IMR-90 (cell line): ENCODE measurements around the gene ATP8B2. TPM values are rescaled to one million over a fixed set of nuclear protein-coding genes. Genes with fewer than 3 reads are reported as not detected.

Source experiments
- ATAC-seq: fragments of 200-7000 bp; cut with Tn5 transposase; 2 replicates; pipeline ENCODE4 v1.9.1; 2020; ENCODE audit warnings: low read depth, mild to moderate bottlenecking, moderate library complexity
- BruUV-seq: library from RNA; stranded (reverse); fragments of 400-500 nt; replicated peaks from 2 replicates; lab custom pipeline; 2021; lab: Mats Ljungman, UMichigan
- CTCF ChIA-PET: fragments of 300-600 bp; formaldehyde crosslinking; extraction: SDS; loops from one replicate; lab custom pipeline; 2021; ENCODE audit warnings: antibody characterized with exemption; lab: Yijun Ruan, JAX
- POLR2A ChIA-PET: fragments of 300-600 bp; sonication (Branson Sonifier 250); formaldehyde crosslinking; loops from one replicate; lab custom pipeline; 2022; ENCODE audit warnings: antibody characterized with exemption; ENCODE audit not compliant: unreplicated experiment; lab: Charles Lee
- DNase-seq: peaks from one replicate; pipeline ENCODE4 v3.0.0; 2013
- H2AFZ ChIP-seq: replicated peaks from 2 replicates; pipeline ENCODE3; 2013; ENCODE audit warnings: low read length, mild to moderate bottlenecking; ENCODE audit not compliant: poor library complexity
- H2AK5ac ChIP-seq: 2 replicates; pipeline ENCODE4 v1.6.1; 2013; ENCODE audit warnings: low read depth, low read length, inconsistent platforms
- H2AK9ac ChIP-seq: replicated peaks from 2 replicates; pipeline ENCODE3; 2013; ENCODE audit warnings: mild to moderate bottlenecking, low read depth, low read length, moderate library complexity; ENCODE audit not compliant: poor library complexity
- H2BK120ac ChIP-seq: 2 replicates; pipeline ENCODE4 v1.6.1; 2013; ENCODE audit warnings: low read depth, low read length, inconsistent platforms
- H2BK15ac ChIP-seq: 3 replicates; pipeline ENCODE4 v1.6.1; 2013; ENCODE audit warnings: low read depth, low read length, inconsistent platforms
- H2BK20ac ChIP-seq: 2 replicates; pipeline ENCODE4 v1.6.1; 2013; ENCODE audit warnings: low read depth, mild to moderate bottlenecking, inconsistent platforms, low read length, moderate library complexity
- H2BK5ac ChIP-seq: 2 replicates; pipeline ENCODE4 v1.6.1; 2013; ENCODE audit warnings: mild to moderate bottlenecking, low read depth, low read length, inconsistent platforms; ENCODE audit not compliant: poor library complexity, severe bottlenecking
- H3K14ac ChIP-seq: replicated peaks from 2 replicates; pipeline ENCODE4 v1.6.1; 2013; ENCODE audit warnings: low read depth, low read length, inconsistent platforms
- H3K18ac ChIP-seq: 2 replicates; pipeline ENCODE4 v1.6.1; 2013; ENCODE audit warnings: low read depth, low read length, control low read depth
- H3K23ac ChIP-seq: 2 replicates; pipeline ENCODE4 v1.6.1; 2013; ENCODE audit warnings: low read depth, low read length, inconsistent platforms
- H3K27ac ChIP-seq: 2 replicates; pipeline ENCODE4 v1.5.1; 2013; ENCODE audit warnings: mild to moderate bottlenecking, control low read depth, low read length; ENCODE audit not compliant: insufficient read depth
- H3K27me3 ChIP-seq: 2 replicates; pipeline ENCODE4 v1.6.1; 2013; ENCODE audit warnings: low read length; ENCODE audit not compliant: control insufficient read depth, insufficient read depth
- H3K36me3 ChIP-seq: 2 replicates; pipeline ENCODE4 v1.6.1; 2013; ENCODE audit warnings: low read length, mixed read lengths; ENCODE audit not compliant: control insufficient read depth, insufficient read depth
- H3K4ac ChIP-seq: 2 replicates; pipeline ENCODE4 v1.6.1; 2013; ENCODE audit warnings: low read depth, low read length, inconsistent platforms
- H3K4me1 ChIP-seq: 2 replicates; pipeline ENCODE4 v1.6.1; 2013; ENCODE audit warnings: low read length, mixed read lengths; ENCODE audit not compliant: control insufficient read depth, insufficient read depth
- H3K4me2 ChIP-seq: 2 replicates; pipeline ENCODE4 v1.6.1; 2013; ENCODE audit warnings: low read depth, mild to moderate bottlenecking, control low read depth, low read length, moderate library complexity
- H3K4me3 ChIP-seq: 2 replicates; pipeline ENCODE4 v1.5.1; 2013; ENCODE audit warnings: low read depth, mild to moderate bottlenecking, control low read depth, low read length, moderate library complexity; ENCODE audit not compliant: insufficient read depth
- H3K56ac ChIP-seq: 2 replicates; pipeline ENCODE4 v1.6.1; 2013; ENCODE audit warnings: low read length, inconsistent platforms; ENCODE audit not compliant: insufficient read depth; ENCODE audit errors: extremely low read depth
- H3K79me1 ChIP-seq, 2 experiments: 2 replicates each; pipeline ENCODE4 v1.6.1; 2013; ENCODE audit warnings: low read length in 2 of 2, inconsistent platforms in 1 of 2, low read depth in 1 of 2
- H3K9ac ChIP-seq: 2 replicates; pipeline ENCODE4 v1.6.1; 2013; ENCODE audit warnings: low read depth, low read length, control low read depth
- H3K9me1 ChIP-seq: 2 replicates; pipeline ENCODE4 v1.6.1; 2013; ENCODE audit warnings: low read length, inconsistent platforms; ENCODE audit not compliant: insufficient read depth
- H3K9me3 ChIP-seq: 2 replicates; pipeline ENCODE4 v1.6.1; 2013; ENCODE audit warnings: low read length; ENCODE audit not compliant: control insufficient read depth, insufficient read depth
- H4K20me1 ChIP-seq: 2 replicates; pipeline ENCODE4 v1.6.1; 2013; ENCODE audit warnings: low read length, inconsistent platforms; ENCODE audit not compliant: insufficient read depth
- H4K5ac ChIP-seq: 2 replicates; pipeline ENCODE4 v1.6.1; 2013; ENCODE audit warnings: mild to moderate bottlenecking, low read depth, low read length, control low read depth
- H4K8ac ChIP-seq, 2 experiments: 2 replicates each; pipeline ENCODE4 v1.6.1; 2013; ENCODE audit warnings: low read depth in 2 of 2, low read length in 2 of 2, control low read depth in 1 of 2, inconsistent platforms in 1 of 2
- H4K91ac ChIP-seq: 2 replicates; pipeline ENCODE4 v1.6.1; 2013; ENCODE audit warnings: low read depth, low read length, inconsistent platforms; ENCODE audit not compliant: insufficient read depth
- CEBPB ChIP-seq: IDR thresholded peaks from 2 replicates; pipeline ENCODE4 v1.6.1; 2012; ENCODE audit warnings: low read depth, low read length, improper control_type of control experiment
- CHD1 ChIP-seq: IDR thresholded peaks from 2 replicates; pipeline ENCODE4 v1.6.1; 2012; ENCODE audit warnings: low read depth, low read length, improper control_type of control experiment
- CTCF ChIP-seq: conservative IDR thresholded peaks from 2 replicates; pipeline ENCODE4 v1.5.1; 2012; ENCODE audit warnings: mild to moderate bottlenecking, low read depth, low read length, improper control_type of control experiment
- FOS ChIP-seq: fragments of 150-350 bp; IDR thresholded peaks from 2 replicates; pipeline ENCODE4 v1.6.1; 2016; ENCODE audit warnings: low read depth, low read length
- MAFK ChIP-seq: IDR thresholded peaks from 2 replicates; pipeline ENCODE4 v1.6.1; 2012; ENCODE audit warnings: low read depth, low read length, improper control_type of control experiment
- MAZ ChIP-seq: IDR thresholded peaks from 2 replicates; pipeline ENCODE4 v1.6.1; 2012; ENCODE audit warnings: low read depth, mild to moderate bottlenecking, low read length, improper control_type of control experiment, moderate library complexity, borderline replicate concordance
- MXI1 ChIP-seq: IDR thresholded peaks from 2 replicates; pipeline ENCODE4 v1.6.1; 2012; ENCODE audit warnings: low read depth, mild to moderate bottlenecking, low read length, moderate library complexity, borderline replicate concordance
- RAD21 ChIP-seq: IDR thresholded peaks from 2 replicates; pipeline ENCODE4 v1.6.1; 2012; ENCODE audit warnings: low read length, improper control_type of control experiment
- RFX5 ChIP-seq: IDR thresholded peaks from 2 replicates; pipeline ENCODE4 v1.8.0; 2012; ENCODE audit warnings: low read depth, mild to moderate bottlenecking, low read length, moderate library complexity
- SMC3 ChIP-seq: fragments of 150-350 bp; IDR thresholded peaks from 2 replicates; pipeline ENCODE4 v1.6.1; 2016; ENCODE audit warnings: low read depth, mild to moderate bottlenecking, antibody characterized with exemption, low read length, moderate library complexity
- WGBS, 2 experiments: methylation state at CpG; one replicate each; pipeline versions ENCODE4 v1.1.5 to v1.1.7; 2013; ENCODE audit warnings: missing lambda C conversion rate in 2 of 2; ENCODE audit not compliant: insufficient read length in 1 of 2; ENCODE audit errors: extremely low coverage in 2 of 2; 5-methylcytosine and 5-hydroxymethylcytosine counted together
- dilution Hi-C: fragments of 300-500 bp; cut with HindIII; formaldehyde crosslinking; loops from one replicate; pipeline ENCODE4 v1.14.3; 2018; ENCODE audit warnings: low sequenced_read_pairs; ENCODE audit not compliant: unreplicated experiment
- in situ Hi-C: fragments of 300-500 bp; cut with MboI; formaldehyde crosslinking; loops from 3 replicates; pipeline ENCODE4 v1.14.3; 2019; ENCODE audit warnings: low sequenced_read_pairs, inconsistent platforms, mixed read lengths
- intact Hi-C: fragments of 100-400 bp; cut with micrococcal nuclease; formaldehyde crosslinking; loops from 2 replicates; pipeline ENCODE4 v1.10.0; 2022
- polyA plus RNA-seq, 3 experiments: library from polyadenylated mRNA; depleted of rRNA; stranded (reverse); fragments of >200 nt; gene quantifications; 2 replicates each; pipeline ENCODE4 v1.2.3, GENCODE V29; 2012; ENCODE audit warnings: low replicate concordance in 1 of 3
- total RNA-seq: library from RNA; depleted of rRNA; stranded (reverse); fragments of >200 nt; gene quantifications from 2 replicates; pipeline ENCODE4 v1.2.3, GENCODE V29; 2012
- TF ChIP-seq, protein P1 (sequence below): fragments of 150-350 bp; IDR thresholded peaks from 2 replicates; pipeline ENCODE4 v1.6.1; 2017; ENCODE audit warnings: mild to moderate bottlenecking, antibody characterized with exemption, low read length, low read depth
- TF ChIP-seq, protein P2 (sequence below): fragments of 150-350 bp; IDR thresholded peaks from 2 replicates; pipeline ENCODE4 v1.6.1; 2016; ENCODE audit warnings: low read depth, mild to moderate bottlenecking, low read length, moderate library complexity, borderline replicate concordance

Gene ATP8B2
- total and polyA plus RNA-seq, 2 of the 4 experiments (the other 2 are of a cell fraction) = 79.4 to 91.0 TPM

- H3K23ac ChIP-seq = peak overlapping the region; percentile 100
- peaks cover 22% of the 10 kb centered on the region for H3K4me1 ChIP-seq
- intact Hi-C loops = loop anchor here (1.0 to 5.0 kb wide), 4 partner anchors 8 to 220 kb away; partner anchors contain the start of gene HAX1
- H3K4ac ChIP-seq = peak overlapping the region; percentile 98
- peak overlapping the region; percentile 82 for H2BK20ac ChIP-seq
- H2AFZ ChIP-seq = peak overlapping the region; percentile 87
- peaks cover 23% of the 10 kb centered on the region for H3K9me1 ChIP-seq
- H3K56ac ChIP-seq = peak overlapping the region; percentile 89; the same call in 1 of the 2 replicates
- peaks cover 19% of the 10 kb centered on the region for H3K36me3 ChIP-seq
- H3K4me2 ChIP-seq = peak overlapping the region; percentile 96
- peak overlapping the region; percentile 52; the same call in 2 of the 3 replicates for H2BK15ac ChIP-seq
- ChIA-PET CTCF (interaction anchor here (0.8 to 2.8 kb wide), 2 partner anchors 8 to 146 kb away, joined by 3 to 23 read pairs; no protein-coding TSS in a partner anchor), POLR2A (interaction anchor here (0.6 to 1.0 kb wide), 2 partner anchors 8 to 34 kb away, joined by 4 to 7 read pairs; no protein-coding TSS in a partner anchor)
- H2AK5ac ChIP-seq = peak overlapping the region; percentile 97
- in situ Hi-C loops = no loop called here
- dilution Hi-C loops = no loop called here
- no peaks in the 10 kb centered on the region for H3K9me3 ChIP-seq
- H3K18ac ChIP-seq = peak overlapping the region; percentile 59
- peaks cover 31% of the 10 kb centered on the region; the same call in 1 of the 2 replicates for H4K20me1 ChIP-seq
- peak overlapping the region; percentile 77 for H3K9ac ChIP-seq
- peak; percentile 64 for DNase-seq
- ATAC-seq = peak; percentile 5
- BruUV-seq = no TSS peak
- peak overlapping the region; percentile 90 for H2BK5ac ChIP-seq
- WGBS, 2 experiments = 72% methylated on average over 2 of the region's 6 CpGs; no CpG with 5 or more reads in 1 of the 2 experiments
- peak overlapping the region; percentile 88 for H3K27ac ChIP-seq
- peak overlapping the region; percentile 68 for H4K5ac ChIP-seq
- peak overlapping the region; percentile 93 for H4K91ac ChIP-seq
- peak overlapping the region; percentile 100 for H2AK9ac ChIP-seq
- peaks cover 24 to 64% of the 10 kb centered on the region in 2 experiments for H3K79me1 ChIP-seq
- H2BK120ac ChIP-seq = peak overlapping the region; percentile 96
- H3K27me3 ChIP-seq = peaks cover 12% of the 10 kb centered on the region; the same call in 1 of the 2 replicates
- H4K8ac ChIP-seq = peak overlapping the region; percentile 81 to 92
- peak overlapping the region; percentile 100 for H3K14ac ChIP-seq
- H3K4me3 ChIP-seq = peak overlapping the region; percentile 77
- no peak for TF ChIP-seq RAD21
- no peak for TF ChIP-seq MXI1
- TF ChIP-seq SMC3 = no peak
- TF ChIP-seq, protein P1, sequence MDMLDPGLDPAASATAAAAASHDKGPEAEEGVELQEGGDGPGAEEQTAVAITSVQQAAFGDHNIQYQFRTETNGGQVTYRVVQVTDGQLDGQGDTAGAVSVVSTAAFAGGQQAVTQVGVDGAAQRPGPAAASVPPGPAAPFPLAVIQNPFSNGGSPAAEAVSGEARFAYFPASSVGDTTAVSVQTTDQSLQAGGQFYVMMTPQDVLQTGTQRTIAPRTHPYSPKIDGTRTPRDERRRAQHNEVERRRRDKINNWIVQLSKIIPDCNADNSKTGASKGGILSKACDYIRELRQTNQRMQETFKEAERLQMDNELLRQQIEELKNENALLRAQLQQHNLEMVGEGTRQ = 0 out of 2 replicates have a peak, but pooled peaks have one; percentile 1
- TF ChIP-seq, protein P2, sequence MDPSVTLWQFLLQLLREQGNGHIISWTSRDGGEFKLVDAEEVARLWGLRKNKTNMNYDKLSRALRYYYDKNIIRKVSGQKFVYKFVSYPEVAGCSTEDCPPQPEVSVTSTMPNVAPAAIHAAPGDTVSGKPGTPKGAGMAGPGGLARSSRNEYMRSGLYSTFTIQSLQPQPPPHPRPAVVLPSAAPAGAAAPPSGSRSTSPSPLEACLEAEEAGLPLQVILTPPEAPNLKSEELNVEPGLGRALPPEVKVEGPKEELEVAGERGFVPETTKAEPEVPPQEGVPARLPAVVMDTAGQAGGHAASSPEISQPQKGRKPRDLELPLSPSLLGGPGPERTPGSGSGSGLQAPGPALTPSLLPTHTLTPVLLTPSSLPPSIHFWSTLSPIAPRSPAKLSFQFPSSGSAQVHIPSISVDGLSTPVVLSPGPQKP = no peak
- TF ChIP-seq MAZ = peak; percentile 65
- TF ChIP-seq CEBPB = no peak
- TF ChIP-seq MAFK = no peak
- no peak for TF ChIP-seq RFX5
- no peak for TF ChIP-seq CTCF
- TF ChIP-seq FOS = peak; percentile 32; the same call in 1 of the 2 replicates
- no peak for TF ChIP-seq CHD1
Measured at GRCh38 chr1:154326546-154327465, 1.5 kb downstream of the ATP8B2 start.
